ENCODE data around the gene SNAP23.
"Not testable (repeated sequence)": the region's sequence is repeated elsewhere in the genome, so short reads cannot be mapped to it uniquely, and the experiment has no call there.

SNAP23 gene

GRCh38 chr15:42498212-42499068 is 3.0 kb downstream of the SNAP23 start:
- DNase-seq (ENCODE audit: low read depth in 2 of 2) = no peak

DNA sequence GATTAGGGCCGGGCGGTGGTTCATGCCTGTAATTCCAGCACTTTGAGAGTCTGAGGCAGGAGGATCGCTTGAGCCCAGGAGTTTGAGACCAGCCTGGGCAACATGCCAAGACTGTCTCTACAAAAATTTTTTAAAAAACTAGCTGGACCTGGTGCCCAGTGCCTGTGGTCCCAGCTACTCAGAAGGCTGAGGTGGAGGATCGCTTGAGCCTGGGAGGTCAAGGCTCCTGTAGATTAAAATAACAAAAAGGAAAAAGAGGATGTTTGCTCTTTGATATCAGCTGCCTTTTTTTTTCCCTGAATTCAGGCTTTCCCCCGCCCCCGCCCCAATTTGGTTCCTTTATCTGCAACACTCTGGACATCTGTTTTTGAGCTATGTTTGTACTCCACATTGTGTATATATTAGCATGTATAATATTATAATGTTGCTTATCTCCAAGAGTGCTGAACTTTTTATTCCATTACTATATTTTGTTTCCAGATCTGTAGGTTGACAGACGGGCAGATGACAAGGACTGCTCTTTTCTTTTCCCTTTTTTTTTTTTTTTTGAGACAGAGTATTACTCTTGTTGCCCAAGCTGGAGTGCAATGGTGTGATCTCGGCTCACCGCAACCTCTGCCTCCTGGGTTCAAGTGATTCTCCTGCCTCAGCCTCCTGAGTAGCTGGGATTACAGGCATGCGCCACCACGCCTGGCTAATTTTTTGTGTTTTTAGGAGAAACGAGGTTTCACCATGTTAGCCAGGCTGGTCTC is 4.6 kb downstream of the SNAP23 start:
- DNase-seq (ENCODE audit: low read depth in 2 of 2) = no peak

- no peak for DNase-seq (ENCODE audit: low read depth in 2 of 2)
Measured at GRCh38 chr15:42502477-42502876, 7.0 kb downstream of the SNAP23 start.

DNA sequence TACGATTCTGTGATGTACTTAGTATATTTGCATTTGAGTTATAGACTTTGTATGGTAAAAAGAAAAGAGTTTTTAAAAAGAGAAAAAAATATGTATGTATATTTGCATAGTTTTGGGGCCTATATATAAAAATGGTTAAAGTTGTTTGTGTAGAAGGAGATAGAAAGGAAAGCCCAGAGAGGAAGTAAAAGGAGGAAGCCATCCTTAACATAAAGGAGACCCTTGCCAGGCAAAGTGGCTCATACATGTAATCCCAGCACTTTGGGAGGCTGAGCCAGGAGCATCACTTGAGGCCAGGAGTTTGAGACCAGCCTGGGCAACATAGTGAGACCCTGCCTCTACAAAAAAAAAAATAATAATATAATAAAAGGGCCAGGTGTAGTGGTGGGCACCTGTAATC is 8.4 kb downstream of the SNAP23 start:
- DNase-seq (ENCODE audit: low read depth in 2 of 2) = no peak

GRCh38 chr15:42504631-42505030 is 9.2 kb downstream of the SNAP23 start:
- no peak for DNase-seq (ENCODE audit: low read depth in 2 of 2)

DNA sequence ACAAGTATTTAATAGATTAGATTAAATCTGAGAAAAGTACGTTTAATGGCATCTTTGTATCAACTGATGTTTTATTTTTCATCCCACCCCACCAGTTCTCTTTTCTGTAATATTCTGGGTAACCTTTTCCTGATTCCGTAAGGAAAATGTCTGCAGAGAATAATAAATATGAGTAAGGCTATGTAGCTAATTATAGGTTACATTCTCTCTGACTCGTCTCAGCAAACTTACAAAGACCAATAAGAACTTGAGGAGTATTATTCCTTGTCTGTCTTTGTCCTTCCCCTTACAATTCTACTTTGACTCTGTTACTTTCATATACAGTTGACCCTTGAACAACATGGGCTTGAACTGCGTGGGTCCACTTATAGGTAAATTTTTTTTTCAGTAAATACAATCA is 12.1 kb downstream of the SNAP23 start:
- DNase-seq (ENCODE audit: low read depth in 2 of 2) = no peak

DNA sequence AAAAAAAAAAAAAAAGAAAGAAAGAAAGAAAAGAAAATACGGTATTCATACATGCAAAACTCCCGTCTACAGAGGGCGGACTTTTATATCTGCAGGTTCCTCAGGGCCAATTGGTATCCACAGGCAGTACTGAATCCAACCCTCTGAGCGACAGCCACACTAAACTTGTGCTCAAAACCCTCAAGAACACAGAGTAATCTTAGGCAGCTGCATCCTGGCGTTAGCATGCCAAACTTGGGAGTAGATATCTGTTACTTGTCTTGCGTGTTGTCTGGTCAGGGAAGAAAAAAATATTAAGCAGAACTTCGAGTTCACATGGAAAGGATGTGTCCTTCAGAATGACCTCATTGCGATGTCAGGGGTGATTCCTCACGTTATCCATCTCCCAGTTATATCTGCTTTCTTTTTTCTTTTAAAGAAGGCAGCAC is 12.8 kb downstream of the SNAP23 start:
- DNase-seq (ENCODE audit: low read depth in 2 of 2) = no peak

GRCh38 chr15:42510258-42511006 is 15.0 kb downstream of the SNAP23 start:
- no peak for DNase-seq (ENCODE audit: low read depth in 2 of 2)

DNA sequence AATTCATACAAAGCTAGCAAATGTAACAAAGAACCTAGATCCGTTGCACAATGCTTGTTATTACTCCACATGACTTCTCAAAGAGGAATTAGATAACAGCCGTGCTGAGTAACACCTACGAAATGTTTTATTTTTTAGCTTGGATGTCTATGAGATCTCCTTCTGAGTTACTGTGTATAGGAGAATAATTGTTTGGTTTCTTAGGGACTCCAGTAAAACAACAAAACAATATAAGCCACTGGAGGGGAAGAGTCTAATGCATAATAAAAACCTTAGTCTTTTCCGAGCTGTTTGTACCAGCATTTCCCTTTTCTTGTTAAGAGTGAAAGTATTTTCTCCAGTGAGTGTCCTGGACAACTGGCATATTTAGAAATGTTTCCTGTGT is 15.6 kb downstream of the SNAP23 start:
- DNase-seq (ENCODE audit: low read depth in 2 of 2) = peak in 1 of 2 experiments; percentile 8

GRCh38 chr15:42523331-42523730 is 27.9 kb downstream of the SNAP23 start:
- no peak for DNase-seq (ENCODE audit: low read depth in 2 of 2)

DNA sequence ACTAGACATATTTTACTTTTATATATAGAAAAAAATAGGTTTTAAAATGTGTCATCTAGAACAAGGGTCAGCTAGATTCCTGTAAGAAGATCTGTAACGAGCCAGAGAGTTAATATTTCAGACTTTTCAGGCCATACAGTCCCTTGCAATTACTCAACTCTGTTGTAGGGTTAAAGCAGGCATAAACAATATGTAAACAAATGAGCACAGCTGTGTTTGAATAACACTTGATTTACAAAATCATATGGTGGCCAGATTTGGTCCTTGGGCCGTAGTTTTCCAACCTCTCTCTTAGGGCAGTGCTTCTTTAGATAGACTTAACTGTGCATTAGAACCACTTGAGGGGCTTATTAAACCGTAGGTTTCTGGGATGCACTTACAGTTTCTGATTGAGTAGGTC is 33.5 kb downstream of the SNAP23 start:
- no peak for DNase-seq (ENCODE audit: low read depth in 2 of 2)

DNA sequence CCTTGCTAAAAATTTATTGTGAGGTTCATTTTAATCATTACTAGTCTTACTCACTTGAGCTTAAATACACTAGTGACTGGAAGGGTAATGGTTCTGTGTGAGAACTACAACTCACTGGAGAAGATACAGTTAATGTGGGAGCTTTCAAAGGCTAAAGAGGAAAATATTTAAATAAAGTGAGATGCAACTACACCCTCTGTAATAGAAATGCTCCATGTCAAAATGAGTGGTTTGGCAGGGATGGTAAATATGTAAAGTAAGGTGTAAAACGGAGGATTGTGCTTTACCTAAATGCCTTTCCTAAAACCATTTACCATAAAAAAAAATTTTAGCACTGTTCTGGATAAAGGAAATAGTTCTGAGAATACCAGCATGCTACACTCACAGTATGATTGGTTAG is 37.8 kb downstream of the SNAP23 start:
- no peak for DNase-seq (ENCODE audit: low read depth in 2 of 2)

DNA sequence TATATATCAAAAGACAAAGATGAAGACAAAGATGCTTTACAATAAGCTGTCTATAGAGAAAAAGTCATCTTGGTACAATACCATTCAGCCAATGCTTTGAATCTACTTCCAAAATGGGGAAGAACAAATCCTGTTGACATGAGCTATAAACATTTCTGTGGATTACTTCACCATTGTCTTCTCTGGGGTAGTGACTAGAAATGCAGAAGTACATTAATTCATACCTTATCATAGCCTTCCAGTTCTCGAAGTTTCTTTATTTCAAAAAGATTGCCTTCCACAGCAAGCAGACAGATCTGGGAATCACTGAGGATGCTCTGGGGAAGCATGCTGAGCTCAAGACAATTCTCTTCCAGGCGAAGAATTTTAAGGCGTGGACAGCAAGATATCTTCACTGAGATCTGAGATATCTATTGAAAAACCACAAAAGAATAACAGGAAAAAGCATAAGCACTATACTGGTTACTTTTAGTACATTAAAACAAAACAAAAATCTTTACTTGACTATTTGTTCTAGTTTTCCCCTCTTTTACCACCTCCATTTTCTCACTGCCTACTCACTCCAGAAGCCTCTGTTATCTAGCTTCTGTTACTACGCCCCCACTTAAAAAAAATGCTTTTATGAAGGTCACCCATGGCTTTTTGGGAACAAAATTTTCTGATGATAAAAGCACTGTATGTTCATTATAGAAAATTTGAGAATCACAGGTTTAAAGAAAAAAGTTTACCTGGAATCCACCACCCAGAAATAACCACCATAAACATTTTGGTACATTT is 49.6 kb downstream of the SNAP23 start:
- DNase-seq (ENCODE audit: low read depth in 2 of 2) = no peak

GRCh38 chr15:42547918-42548248 is 52.4 kb downstream of the SNAP23 start:
- DNase-seq (ENCODE audit: low read depth in 2 of 2) = peak in 1 of 2 experiments; percentile 1

- DNase-seq (ENCODE audit: low read depth in 2 of 2) = peak; percentile 35 to 53
Measured at GRCh38 chr15:42548249-42549031, 53.0 kb downstream of the SNAP23 start, which contains the start of the genes HAUS2 and LRRC57. HAUS2 (plus strand) TSS chr15:42548838; CDS start chr15:42548873, 35 bp downstream. LRRC57 (minus strand) TSS chr15:42548793; CDS start chr15:42548434, 359 bp downstream.

DNA sequence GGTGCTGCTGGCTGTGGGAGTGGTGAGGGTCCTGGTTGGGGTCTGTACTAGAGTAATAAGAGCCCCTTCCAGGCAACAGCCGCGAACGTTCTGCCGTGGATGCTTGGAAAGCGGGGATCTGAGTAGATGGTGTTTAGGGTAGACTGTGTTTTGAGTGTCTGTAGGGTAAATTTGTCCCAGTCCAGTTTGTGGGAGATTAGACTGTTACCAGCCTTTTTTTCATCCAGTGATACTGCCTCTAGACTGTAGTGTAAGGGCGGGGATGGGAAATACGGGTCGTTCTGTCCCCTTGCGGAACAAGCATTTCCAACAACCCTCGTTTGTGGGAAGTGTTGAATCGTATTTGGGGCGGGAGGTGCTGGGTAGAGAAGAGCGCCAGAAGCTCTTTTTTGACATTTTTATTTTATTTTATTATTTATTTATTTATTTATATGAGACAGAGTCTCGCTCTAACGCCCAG is 53.6 kb downstream of the SNAP23 start:
- peak in 1 of 2 experiments; percentile 1 for DNase-seq (ENCODE audit: low read depth in 2 of 2)

GRCh38 chr15:42549741-42550392 is 54.4 kb downstream of the SNAP23 start:
- DNase-seq (ENCODE audit: low read depth in 2 of 2) = no peak

GRCh38 chr15:42553554-42553953 is 58.1 kb downstream of the SNAP23 start:
- no peak for DNase-seq (ENCODE audit: low read depth in 2 of 2)

GRCh38 chr15:42556550-42557207 is 61.2 kb downstream of the SNAP23 start:
- not testable (repeated sequence) for DNase-seq (ENCODE audit: low read depth in 2 of 2)
